Lung (tissue), 12 donors: ENCODE results near the gene PCMTD2. TPM values are rescaled to one million over a fixed set of nuclear protein-coding genes. Genes with fewer than 3 reads are reported as not detected.
A peak's percentile ranks its signal among the peaks of the same experiment; 100 is the strongest.

ENCODE experiments used
- ATAC-seq: fragments of 200-7000 bp; cut with Tn5 transposase; one replicate; pipeline ENCODE4 v1.9.1; 2020; ENCODE audit warnings: moderate number of reproducible peaks; ENCODE audit not compliant: insufficient read depth, low FRiP score
- DNase-seq, 3 donors: peaks; one replicate each; pipeline ENCODE4 v3.0.0-alpha.2; 2013 to 2017
- H3K27ac ChIP-seq, 2 donors: one replicate each; pipeline ENCODE4 v1.5.1; 2013; ENCODE audit warnings: mild to moderate bottlenecking in 2 of 2, moderate library complexity in 2 of 2, control low read depth in 1 of 2, inconsistent platforms in 1 of 2, low read depth in 1 of 2, low read length in 1 of 2
- H3K27me3 ChIP-seq, 3 donors: one replicate each; pipeline ENCODE4 v1.5.1; 2013; ENCODE audit warnings: low read length in 2 of 3; ENCODE audit not compliant: control insufficient read depth in 3 of 3, insufficient read depth in 3 of 3
- H3K36me3 ChIP-seq, 4 donors: one replicate each; pipeline ENCODE4 v1.5.1; 2013; ENCODE audit warnings: low read length in 4 of 4, mild to moderate bottlenecking in 1 of 4, moderate library complexity in 1 of 4; ENCODE audit not compliant: control insufficient read depth in 4 of 4, insufficient read depth in 4 of 4
- H3K4me1 ChIP-seq, 5 donors: one replicate each; pipeline ENCODE4 v1.5.1; 2013; ENCODE audit warnings: low read length in 5 of 5, mild to moderate bottlenecking in 2 of 5, moderate library complexity in 1 of 5; ENCODE audit not compliant: control insufficient read depth in 5 of 5, insufficient read depth in 5 of 5
- H3K4me3 ChIP-seq: one replicate; pipeline ENCODE4 v1.5.1; 2013; ENCODE audit warnings: mild to moderate bottlenecking, control low read depth, moderate library complexity
- H3K9ac ChIP-seq, 2 donors: one replicate each; pipeline ENCODE4 v1.5.1; 2013; ENCODE audit warnings: low read length in 2 of 2, control low read depth in 1 of 2; ENCODE audit not compliant: insufficient read depth in 1 of 2
- H3K9me3 ChIP-seq, 4 donors: one replicate each; pipeline ENCODE4 v1.5.1; 2013; ENCODE audit warnings: low read length in 3 of 4, mild to moderate bottlenecking in 1 of 4, moderate library complexity in 1 of 4; ENCODE audit not compliant: control insufficient read depth in 4 of 4, insufficient read depth in 3 of 4
- WGBS, 2 donors: extraction: QIAGEN DNeasy Blood & Tissue Kit; methylation state at CpG; one replicate each; pipeline ENCODE4 v1.1.7; 2013; 5-methylcytosine and 5-hydroxymethylcytosine counted together
- polyA plus RNA-seq, 2 donors: library from polyadenylated mRNA; stranded (reverse); fragments of 200-250 nt; gene quantifications; one replicate each; pipeline ENCODE4 v1.2.1, GENCODE V29; 2013
- total RNA-seq, 2 donors: library from RNA; depleted of rRNA in 1 of 2; stranded (reverse); fragments of >200 nt in 1 of 2; gene quantifications; one replicate each; pipeline ENCODE4 v1.2.1, GENCODE V29; 2014 to 2021
- TF ChIP-seq, protein P1 (sequence below): IDR thresholded peaks from 2 replicates; pipeline ENCODE4 v1.5.1; 2012; ENCODE audit warnings: mild to moderate bottlenecking; ENCODE audit errors: control extremely low read depth, extremely low read depth
- donor health status: control.
- donor health status: control.
- donor health status: Bipolar disorder and iron deficiency.
- donor health status: healthy.
- donor health status: DM: yes; HTN: yes; CAD: no.

The PCMTD2 gene
- total and polyA plus RNA-seq, 4 donors: 16.5 to 123 (median 25.2) TPM

- WGBS, 2 donors: 62 to 87% methylated on average over 6 of the region's 6 CpGs
- H3K9me3 ChIP-seq: no peaks in the 10 kb centered on the region
Measured at GRCh38 chr20:64260239-64260638, 4.7 kb downstream of the PCMTD2 start.

DNA sequence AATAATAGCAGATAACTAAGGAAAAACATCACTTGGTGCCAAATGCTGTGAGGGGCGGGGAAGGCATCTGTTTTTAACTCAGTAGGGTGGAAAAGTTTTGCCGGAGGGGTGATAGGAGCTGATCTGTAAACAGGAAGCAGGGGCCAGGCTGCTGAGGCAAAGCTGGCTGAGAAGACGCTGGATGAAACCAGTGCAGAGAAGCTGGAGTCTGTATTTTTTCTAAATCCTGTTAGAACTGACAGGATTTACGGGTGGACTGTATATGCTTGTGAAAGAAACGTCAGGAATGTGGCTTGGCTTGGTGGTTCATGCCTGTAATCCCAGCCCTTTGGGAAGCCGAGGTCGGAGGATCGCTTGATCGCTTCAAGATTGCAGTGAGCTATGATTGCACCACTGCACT is 5.6 kb downstream of the PCMTD2 start:
- DNase-seq (peak; percentile 83 to 96 (median 87)), ATAC-seq (no peak)
- no peak overlapping the region for H3K4me3 ChIP-seq
- H3K9me3 ChIP-seq: no peaks in the 10 kb centered on the region
- 36 to 44% methylated on average over 9 of the region's 9 CpGs for WGBS, 2 donors
- H3K36me3 ChIP-seq: peaks cover 0 to 15% (median 7%) of the 10 kb centered on the region in 4 donors
- peak overlapping the region in 1 of 2 donors; percentile 30 for H3K9ac ChIP-seq
- H3K4me1 ChIP-seq: peaks cover 0 to 47% (median 22%) of the 10 kb centered on the region in 5 donors
- TF ChIP-seq, protein P1, sequence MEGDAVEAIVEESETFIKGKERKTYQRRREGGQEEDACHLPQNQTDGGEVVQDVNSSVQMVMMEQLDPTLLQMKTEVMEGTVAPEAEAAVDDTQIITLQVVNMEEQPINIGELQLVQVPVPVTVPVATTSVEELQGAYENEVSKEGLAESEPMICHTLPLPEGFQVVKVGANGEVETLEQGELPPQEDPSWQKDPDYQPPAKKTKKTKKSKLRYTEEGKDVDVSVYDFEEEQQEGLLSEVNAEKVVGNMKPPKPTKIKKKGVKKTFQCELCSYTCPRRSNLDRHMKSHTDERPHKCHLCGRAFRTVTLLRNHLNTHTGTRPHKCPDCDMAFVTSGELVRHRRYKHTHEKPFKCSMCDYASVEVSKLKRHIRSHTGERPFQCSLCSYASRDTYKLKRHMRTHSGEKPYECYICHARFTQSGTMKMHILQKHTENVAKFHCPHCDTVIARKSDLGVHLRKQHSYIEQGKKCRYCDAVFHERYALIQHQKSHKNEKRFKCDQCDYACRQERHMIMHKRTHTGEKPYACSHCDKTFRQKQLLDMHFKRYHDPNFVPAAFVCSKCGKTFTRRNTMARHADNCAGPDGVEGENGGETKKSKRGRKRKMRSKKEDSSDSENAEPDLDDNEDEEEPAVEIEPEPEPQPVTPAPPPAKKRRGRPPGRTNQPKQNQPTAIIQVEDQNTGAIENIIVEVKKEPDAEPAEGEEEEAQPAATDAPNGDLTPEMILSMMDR: no peak
- H3K27ac ChIP-seq: peak overlapping the region in 1 of 2 donors; percentile 68
- H3K27me3 ChIP-seq: no peaks in the 10 kb centered on the region

More at GRCh38 chr20:64260239-64260638, 4.7 kb downstream of the PCMTD2 start:
- Histone ChIP-seq H3K4me1 (peaks cover 0 to 47% (median 22%) of the 10 kb centered on the region in 5 donors), H3K9ac (peak overlapping the region in 1 of 2 donors; percentile 35), H3K27me3 (no peaks in the 10 kb centered on the region), H3K27ac (peak overlapping the region in 1 of 2 donors; percentile 21), H3K4me3 (no peak overlapping the region), H3K36me3 (peaks cover 0 to 11% (median 6%) of the 10 kb centered on the region in 4 donors)
- no peak for ATAC-seq
- TF ChIP-seq, protein P1: no peak
- no peak for DNase-seq

DNA sequence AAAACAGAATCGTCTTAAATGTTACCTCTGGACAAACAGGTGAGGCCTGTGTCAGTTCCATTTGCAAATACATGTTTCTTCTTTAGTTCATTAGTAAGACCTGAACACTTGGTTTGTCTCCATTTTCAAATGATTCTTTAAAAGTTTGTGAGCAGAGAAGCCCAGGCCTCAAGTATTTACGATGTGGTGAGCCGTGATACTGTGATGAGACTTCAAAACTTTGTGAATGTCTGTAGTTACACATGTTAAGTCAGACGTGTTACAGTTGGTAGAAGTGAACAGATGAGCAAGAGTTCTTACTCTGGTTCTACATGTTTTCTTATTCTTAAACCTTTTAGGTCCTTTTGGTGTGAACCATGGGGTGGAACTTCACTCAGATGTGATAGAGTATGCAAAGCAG is 8.5 kb downstream of the PCMTD2 start:
- DNase-seq (no peak), ATAC-seq (no peak)
- Histone ChIP-seq H3K4me3 (no peak overlapping the region), H3K9me3 (no peaks in the 10 kb centered on the region), H3K36me3 (peaks cover 0 to 22% (median 12%) of the 10 kb centered on the region in 4 donors), H3K27me3 (no peaks in the 10 kb centered on the region), H3K4me1 (peaks cover 0 to 31% (median 11%) of the 10 kb centered on the region in 5 donors), H3K27ac (no peak overlapping the region), H3K9ac (no peak overlapping the region)
- TF ChIP-seq, protein P1: no peak
- WGBS, 2 donors: 84 to 92% methylated on average over 4 of the region's 4 CpGs

GRCh38 chr20:64265201-64265600 is 9.7 kb downstream of the PCMTD2 start:
- Histone ChIP-seq H3K9ac (no peak overlapping the region), H3K9me3 (no peaks in the 10 kb centered on the region), H3K4me1 (peaks cover 0 to 27% (median 8%) of the 10 kb centered on the region in 5 donors), H3K27ac (no peak overlapping the region), H3K27me3 (no peaks in the 10 kb centered on the region), H3K36me3 (peaks cover 0 to 23% (median 12%) of the 10 kb centered on the region in 4 donors), H3K4me3 (no peak overlapping the region)
- no peak for DNase-seq
- WGBS, 2 donors: 70 to 79% methylated on average over 5 of the region's 5 CpGs
- no peak for ATAC-seq
- TF ChIP-seq, protein P1: no peak
